HG03460 (cell line): Measurements from ENCODE around the gene NDST4.

Experiments used
- ATAC-seq: cut with Tn5 transposase; IDR thresholded peaks from one replicate; pipeline ENCODE4 v1.9.1; 2021; ENCODE audit not compliant: unreplicated experiment

The NDST4 gene

DNA sequence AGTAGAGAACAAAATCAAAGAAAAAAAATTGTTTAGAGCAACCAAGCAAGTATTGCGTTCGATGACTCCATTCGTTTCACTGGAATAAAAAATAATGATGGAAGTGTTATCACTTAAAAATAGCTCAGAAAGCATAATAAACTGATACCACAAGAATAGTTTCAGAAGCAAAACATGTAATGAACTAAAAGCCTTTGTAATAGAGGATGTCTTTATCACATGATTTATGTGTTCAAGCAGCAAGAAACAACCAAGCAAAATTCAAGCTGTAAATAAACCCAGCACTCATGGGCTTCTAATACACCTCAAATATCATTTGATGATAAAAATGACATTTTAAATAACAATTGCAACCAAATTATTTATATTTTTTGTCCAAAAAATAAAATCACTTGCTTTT, 192.2 kb downstream of the NDST4 start:
- no peak for ATAC-seq

DNA sequence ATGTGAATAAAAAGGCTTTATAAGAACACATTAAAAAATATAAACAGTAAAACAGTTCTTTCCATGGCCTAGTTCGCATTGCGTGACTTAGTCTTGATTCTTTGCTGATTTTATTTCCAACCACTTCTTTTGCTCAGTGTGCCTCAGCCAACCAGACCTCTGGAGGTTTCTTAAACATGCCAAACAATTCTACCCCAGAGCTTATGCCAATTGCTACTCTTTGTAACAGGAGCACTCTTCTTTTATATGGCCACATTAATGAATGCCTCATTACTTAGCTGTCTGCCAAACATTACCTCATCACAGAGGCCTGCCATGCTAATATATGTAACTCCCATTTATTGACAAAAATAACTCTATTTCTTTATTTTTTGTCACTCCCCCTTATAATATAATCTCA, 202.3 kb downstream of the NDST4 start:
- no peak for ATAC-seq

DNA sequence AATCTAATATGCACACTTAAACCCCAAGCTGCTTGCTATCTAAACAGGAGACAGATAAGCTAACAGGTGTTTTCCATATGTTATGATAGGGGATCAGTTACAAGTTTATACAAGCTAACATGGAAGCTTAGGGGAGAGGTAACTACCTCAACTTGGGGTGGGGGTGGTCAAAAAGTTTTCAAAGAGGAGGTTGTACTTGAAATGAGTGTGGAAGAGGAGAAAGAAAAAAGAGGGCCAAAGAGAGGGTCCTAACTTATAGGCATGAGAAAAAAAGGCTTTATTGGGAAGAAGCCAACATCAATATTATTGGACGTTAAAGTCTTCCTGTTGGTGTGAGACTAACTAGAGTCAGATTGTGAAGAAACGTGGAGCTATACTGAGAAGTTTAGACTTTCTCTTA, 205.9 kb downstream of the NDST4 start:
- no peak for ATAC-seq

DNA sequence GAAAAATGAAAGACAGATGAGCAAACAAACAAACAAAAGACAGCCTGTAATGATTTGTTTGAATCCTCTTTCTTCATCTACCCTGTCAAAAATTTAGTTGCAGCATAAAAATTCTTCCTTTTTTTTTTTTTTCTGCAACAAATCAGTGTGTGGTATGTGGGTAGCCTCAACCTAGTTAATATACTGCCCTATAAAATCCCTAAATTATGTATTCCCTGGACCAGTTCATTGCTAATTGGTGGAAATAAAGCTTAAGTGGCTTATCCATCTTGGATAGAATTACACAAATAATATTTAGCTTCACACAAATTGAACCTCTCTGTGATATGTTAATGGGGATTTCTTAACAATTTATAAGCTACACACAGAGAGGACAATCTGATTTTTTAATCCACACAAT, 208.4 kb downstream of the NDST4 start:
- no peak for ATAC-seq

DNA sequence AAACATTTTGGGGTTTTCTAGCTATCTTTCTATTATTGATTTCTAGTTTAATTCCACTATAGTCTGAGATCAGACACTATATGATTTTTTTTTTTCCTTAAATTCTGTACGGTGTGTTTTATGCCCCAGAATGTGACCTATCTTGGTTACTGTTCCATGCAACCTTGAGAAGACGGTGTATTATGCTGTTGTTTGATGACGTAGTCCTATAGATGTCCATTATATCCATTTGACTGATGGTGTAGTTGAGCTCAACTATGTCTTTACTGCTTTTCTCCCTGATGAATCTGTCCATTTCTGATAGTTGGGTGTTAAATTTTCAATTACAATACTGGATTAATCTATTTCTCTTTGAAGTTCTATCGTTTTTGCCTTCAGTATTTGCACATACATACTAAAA, 212.5 kb downstream of the NDST4 start:
- ATAC-seq = no peak

DNA sequence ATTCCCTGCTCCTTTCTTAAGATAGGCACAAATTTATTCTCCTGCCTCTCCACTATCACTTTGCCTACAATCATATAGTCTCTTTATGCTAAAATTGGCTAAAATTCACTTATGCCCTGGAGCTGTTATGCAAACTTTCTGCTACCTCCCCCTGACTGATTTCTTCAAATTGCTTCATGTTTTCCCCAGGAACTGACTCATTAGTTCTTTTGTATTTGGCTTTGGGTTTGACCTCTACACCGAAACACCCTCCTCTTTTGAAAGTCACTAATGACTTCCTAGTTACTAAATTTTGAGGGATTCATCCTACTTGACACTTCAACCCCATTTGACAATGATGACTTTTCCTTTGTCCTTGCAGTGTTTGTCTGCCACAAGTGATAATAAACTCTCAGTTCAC, 222.6 kb downstream of the NDST4 start:
- ATAC-seq = no peak

DNA sequence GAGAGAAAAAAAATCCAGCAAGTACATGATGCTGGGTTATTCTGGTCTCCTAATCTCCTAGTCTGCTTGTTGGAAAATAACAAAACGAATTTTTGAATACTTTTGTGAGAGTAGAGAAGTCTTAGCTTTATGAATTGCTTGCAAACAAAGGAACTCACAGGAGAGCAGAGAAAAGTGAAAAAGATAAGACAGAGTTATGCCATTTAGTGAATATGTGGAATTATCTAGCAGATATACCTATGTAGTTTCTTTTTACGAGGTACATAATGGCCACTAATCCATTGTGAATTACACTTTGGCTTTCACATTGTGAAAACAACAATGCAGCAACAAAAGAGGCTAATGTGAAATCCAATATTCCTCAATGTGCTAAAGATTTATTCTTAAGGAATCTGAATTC, 226.7 kb downstream of the NDST4 start:
- no peak for ATAC-seq

DNA sequence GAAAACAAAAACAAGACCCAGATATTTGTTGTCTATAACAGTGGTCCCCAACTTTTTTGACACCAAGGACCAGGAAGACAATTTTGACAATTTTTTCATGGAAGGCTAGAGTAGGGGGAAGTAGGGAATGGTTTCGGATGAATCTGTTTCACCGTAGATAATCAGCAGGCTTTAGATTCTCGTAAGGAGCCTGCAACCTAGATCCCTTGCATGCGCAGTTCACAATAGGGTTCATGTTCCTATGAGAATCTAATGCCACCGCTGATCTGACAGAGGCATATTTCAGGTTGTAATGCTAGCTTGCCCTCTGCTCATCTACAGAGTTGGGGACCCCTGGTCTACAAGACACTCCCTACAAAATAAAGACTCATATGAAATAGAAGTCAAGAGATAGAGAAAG, 229.8 kb downstream of the NDST4 start:
- no peak for ATAC-seq

DNA sequence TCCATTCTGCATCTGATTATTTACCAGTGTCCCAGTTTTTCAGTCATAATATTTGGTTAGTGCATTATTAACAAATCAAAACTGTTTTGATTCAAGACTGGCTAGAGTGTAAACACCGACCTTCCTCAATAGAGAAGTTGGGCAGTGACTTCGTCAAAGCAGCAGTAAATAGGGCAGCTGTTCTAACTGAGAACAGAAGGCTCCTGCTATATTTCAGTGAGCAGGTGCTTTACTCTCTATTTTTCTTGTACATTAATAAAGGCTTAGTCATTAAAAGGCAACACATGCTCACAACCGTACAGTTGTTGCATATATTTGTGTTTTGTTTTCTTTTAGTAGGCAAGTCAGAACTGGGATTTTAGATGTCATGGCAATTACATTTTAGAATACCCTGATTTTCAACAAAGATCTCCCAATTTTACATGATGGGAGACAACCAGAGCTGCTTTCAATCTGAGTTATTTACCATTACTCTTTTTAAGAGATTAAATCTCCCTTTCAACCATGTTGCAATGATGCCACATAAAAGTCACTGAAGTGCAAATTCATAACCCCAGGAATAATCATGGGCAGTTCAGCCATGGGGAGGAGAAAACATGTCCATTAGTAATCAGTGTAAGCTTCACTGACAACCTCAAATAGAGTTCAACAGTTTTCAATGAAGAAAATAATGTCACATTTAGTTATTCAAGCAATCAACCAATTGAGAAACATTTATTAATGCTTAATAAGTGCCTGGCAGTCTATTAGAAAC, 233.3 kb downstream of the NDST4 start:
- no peak for ATAC-seq

DNA sequence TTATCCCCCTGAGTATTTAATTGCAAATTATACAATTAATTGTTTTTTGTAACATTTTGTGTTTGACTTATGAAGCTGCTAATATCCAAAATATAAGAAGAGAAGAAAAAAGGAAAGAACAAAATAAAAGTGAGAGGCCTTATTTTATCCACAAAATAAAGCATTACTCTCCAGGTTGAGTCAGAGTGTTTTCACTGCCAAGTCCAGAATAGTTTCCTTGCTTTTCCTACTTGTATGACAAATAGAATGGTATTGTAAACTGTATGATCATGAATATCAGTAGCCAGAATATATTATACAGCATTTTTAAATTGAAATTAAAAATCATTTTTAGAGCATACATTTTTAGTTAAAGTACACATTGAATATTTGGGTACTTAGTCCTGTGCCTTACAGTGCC, 237.8 kb downstream of the NDST4 start:
- no peak for ATAC-seq

DNA sequence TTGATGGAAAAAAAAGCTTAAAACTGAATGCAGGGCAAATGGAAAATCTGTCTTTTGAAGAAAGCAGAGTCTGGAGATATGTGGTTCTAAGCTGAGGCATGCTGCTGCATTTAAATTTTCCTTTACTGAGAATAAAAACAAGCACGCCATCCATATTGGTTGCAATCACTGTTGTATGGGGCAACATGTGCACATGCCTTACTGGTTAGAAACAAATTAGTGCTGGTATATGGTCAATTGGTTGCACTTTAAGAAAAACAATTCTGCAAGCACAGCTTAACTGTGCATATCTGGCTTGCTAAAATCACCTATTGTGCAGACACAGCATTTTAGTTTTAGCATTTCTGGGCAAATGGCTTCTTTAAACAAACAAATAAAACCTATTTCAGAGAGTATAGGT, 239.1 kb downstream of the NDST4 start:
- ATAC-seq = no peak

DNA sequence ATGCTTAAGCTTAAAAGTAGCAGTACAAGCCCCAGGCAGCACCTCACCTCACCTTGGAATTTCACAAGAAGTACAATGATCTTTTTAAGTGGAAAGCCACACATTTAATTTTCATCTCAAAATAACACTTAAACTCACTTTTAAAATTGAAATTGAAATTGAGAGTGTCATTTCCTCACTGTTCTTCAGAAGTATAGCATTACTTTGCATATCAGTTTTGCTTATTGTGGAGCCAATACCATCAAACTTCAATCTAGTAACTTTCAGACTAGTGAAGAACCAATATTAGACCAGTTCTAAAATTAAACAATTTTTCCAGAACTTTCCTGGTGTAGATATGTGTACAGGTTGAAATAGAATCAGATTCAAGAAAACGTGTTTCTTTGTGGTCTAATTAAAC, 242.4 kb downstream of the NDST4 start:
- ATAC-seq = no peak

DNA sequence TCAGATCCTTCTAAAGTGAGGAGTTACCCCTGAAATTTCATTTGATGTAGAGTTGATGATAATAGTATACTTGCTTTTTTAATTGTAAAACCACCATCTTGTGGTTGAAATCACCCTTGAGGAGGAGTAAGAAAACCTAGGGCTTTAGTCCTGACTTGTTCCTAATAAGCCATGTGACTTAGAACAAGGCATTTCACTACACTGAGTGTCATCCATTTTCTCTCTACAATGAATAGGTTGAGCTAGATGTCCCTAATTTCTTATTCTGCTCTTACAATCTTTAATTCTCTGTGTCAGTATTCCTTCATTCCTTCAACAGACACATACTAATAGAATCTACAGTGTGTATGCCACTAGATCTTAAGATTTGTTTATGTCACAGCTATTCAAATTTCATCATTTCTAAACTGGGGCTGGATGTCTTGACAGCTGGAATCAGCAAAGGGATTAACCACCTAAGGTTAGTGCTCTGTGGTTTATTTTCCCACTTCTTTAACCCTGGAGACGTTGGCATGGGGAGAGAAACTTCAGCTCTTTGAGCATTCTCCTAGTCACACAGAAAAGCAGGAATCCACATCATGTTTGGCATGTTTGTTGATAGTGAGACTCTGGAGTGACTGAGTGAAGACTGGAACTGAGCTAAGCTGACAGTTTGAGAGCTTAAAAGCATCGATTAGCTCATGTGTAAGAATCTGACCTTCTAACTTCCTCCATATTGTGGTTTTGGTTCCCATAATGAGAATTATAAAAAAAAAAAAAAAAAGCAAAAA, 246.3 kb downstream of the NDST4 start:
- ATAC-seq = no peak

DNA sequence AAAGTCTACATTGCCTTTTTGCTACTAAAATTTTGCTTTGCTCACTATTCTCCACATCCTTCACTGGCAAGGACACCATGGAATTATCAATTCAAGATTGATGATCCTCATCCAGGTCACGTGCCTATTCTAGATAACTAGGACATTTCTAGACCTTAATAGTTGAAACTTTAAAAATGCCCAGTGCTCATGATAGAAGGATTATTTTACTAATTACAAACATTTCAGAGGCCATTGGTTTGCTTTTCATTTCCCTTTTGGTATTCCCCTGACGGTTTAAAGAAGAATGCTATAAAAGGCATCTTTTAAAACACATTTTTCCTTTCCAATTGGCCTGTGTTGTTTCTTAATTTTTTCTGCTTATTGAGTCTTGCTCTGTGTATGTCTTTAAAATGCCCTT, 249.4 kb downstream of the NDST4 start:
- ATAC-seq = no peak

DNA sequence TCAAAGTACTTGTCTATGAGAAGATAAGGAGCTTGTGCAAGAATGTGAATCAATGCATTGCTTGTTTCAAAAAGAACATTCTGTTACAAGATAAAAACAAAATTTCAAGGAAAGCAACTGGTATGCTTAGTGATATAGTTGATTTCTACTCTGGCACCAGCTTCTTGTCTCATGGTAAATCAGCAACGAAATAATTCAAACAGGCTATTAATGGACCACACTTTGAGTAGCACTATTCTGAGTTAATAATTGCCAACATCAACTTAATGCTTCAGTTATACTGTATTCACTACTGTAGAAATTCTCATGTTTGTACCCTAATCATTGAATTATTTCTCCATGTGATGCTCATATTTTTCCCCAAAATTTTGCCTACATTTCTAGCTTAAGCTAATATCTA, 252.6 kb downstream of the NDST4 start:
- ATAC-seq = no peak

DNA sequence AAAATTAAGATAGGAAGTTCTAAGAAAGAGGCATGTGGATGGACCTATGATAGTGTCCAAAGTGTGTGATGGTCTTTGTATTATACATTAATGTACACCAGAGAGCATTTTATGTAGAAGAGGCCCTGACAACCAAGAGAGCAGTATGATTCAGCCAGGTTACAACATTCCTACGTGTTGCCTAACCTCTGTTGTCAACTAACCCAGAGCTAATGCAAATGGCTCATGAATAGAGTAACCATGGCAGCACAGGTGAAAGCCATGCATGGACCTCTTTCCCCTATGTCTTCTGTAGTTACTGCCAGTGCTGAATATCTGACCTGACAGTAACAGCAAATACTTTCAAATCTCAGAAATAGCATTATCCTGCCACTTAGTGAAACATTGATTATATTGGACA, 255.6 kb downstream of the NDST4 start:
- no peak for ATAC-seq

DNA sequence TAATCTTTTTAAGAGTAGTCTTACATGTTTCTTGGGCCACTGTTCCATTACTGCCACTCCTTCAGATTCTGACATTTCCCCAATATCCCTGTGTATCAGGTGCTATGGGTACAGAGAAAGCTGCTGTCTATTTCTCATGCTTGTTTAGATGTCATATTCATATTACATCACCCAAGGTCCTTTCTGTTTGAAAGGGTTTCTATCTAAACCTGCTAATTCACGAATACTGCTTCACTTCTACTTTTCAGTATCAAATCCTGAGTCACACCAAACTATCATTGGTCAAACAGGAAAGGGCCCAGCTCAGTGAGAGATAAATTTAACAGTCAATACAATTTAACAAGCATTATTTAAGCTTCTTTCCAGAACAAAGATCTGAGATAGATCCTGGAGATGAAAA, 273.4 kb downstream of the NDST4 start:
- ATAC-seq = no peak

DNA sequence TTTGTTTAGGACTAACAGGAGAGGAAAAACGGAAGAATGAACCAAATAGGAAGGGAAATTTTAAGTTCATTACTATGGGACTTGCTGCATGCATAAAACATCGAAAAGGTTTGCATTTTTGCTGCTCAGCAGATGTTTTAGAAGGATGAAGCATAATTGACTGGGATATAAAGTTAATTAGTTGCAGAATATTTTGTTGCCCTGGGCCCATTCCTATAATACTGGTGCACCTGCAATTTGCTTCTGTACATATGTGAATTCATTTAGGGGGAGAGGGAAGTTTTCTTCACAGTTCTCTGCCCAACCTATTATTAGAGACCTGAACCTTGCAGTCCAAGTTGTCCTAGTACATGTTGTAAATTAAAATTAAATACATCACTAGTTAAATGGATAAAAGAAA, 282.8 kb downstream of the NDST4 start:
- no peak for ATAC-seq

DNA sequence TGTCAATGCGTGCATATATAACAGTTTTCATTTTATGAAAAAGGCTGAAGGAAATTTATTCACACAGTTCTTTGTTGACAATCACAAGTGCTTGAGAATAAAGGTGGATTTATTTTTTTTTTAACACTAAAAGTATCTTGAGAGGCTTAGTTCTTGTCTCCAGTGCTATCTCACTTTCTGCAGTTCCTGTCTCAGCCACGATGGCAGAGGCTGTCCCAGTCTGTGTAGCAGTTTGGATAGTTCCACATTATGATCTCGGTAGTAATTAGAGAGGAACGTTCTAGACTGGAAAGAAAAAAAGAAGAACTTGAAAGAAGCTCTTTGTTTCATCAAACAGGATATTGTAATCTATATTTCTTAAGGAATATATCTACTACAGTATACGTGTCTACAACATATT, 285.8 kb downstream of the NDST4 start:
- no peak for ATAC-seq

DNA sequence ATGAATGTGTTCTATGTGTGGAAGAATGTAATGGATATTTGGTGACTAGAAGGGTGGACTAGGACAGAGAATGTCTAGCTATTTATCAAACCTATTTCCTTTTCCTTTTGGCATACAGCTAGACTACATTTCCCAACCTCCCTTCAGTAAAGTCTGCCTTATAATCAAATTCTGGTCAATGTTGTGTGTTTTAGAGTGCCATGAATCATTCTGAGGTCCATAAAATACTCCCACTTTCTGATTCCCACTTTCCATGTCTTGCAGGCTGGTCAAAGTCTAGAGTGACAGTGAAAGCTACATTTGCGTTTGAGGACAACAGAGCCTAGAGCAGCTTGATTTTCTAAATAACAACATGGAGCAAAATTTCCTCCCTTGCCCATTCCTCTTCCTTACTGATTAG, 297.7 kb downstream of the NDST4 start:
- no peak for ATAC-seq

DNA sequence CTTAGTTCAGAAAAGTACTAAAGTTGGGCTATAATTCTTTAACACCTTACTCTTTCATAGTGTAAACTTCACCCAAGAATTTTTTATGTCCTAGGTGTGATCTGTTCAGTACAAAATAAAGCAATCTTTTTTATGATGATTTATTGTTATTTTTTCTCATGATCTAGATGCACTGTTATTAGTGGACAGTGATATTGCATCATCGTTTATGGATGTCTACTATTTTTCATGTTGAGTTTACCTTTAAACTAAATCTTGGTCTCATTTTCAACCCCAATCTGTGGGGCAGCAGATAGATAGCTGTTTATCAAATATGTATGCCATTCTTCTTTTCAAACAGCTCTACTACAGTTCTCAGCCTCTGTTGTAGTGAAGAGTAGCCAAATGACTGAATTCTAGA, 299.5 kb downstream of the NDST4 start:
- ATAC-seq = no peak

DNA sequence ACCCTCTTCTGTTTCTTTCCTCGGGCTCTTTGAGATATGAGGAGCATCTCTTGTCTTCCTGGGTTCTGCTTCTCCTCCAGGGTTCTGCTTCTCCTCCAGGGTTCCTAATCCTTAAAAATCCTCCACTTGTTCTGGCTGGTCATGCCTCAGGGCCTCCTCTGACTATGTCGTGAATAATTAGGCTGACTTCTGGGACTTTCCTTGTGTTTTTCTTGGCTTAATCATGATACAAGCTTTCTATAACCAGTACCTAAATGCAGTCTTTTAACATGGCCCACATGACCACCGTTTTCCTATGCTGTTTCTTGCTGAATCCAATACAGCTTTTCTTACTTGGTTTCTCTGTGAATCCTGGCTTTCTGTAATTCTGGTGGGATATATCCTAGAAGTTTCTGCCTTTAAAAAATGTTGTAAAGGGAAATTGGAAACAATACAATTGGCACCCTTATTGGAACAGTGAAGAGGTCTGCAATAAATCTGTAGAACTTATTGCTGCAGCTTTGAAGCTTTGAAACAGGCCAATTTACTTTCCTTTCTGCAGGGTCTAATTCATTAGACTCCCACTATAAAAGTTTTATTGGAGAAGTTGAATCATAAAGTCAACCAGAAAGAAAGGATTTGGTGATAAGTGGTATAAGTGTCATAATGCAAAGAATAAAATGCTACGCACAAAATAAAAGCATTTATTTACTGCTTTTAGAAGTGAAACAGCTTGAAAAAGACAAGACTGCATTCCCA, 301.7 kb downstream of the NDST4 start:
- ATAC-seq = no peak
